Stimulated activated naive CD4-positive, alpha-beta T cell treated with Interleukin-2 at 50 U/mL for 16 hours (primary cell): ENCODE results near the gene SMIM43.
"Not testable (repeated sequence)": the region's sequence is repeated elsewhere in the genome, so short reads cannot be mapped to it uniquely, and the experiment has no call there.

Source experiments
- DNase-seq: peaks from one replicate; lab custom pipeline; 2025; lab: John Stamatoyannopoulos, UW

SMIM43 gene

DNA sequence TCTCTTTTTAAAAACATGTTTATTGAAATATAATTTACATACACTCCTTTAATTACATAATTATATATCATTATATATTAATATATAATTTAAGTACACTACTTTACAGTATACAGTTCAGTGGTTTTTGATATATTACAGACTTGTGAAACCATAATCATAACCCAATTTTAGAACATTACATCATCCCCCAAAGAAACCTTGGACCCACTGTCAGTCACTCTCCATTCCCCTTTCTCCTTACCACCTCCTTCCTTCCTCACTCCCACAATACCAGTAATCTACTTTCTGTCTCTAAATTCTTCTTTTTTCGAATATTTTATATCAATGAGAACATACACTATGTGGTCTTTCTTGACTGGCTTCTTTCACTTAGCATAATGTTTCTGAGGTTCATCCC is 18.2 kb upstream of the SMIM43 start:
- no peak for DNase-seq

- no peak for DNase-seq
Observed at GRCh38 chr4:121778991-121779628, 14.1 kb upstream of the SMIM43 start.

DNA sequence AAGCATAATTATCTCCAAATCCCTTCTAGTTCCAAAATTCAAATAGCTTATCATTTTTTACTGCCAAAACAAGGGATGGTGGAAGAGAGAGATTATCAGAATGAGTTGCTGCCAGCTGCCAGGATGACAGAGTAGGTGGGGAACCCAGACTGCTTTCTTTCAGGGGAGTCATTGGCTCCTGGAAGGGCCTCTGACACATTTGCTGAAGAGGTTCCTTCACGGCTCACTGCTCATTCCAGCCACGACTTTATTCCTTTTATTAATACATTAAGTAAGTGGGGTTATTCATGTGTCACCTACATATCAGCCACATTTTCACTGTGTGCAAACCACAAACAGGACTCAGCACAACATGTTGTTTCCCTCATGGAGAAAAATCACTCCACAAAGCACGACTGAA is 12.7 kb upstream of the SMIM43 start:
- DNase-seq, result no peak

- no peak for DNase-seq
Observed at GRCh38 chr4:121776610-121777401, 11.8 kb upstream of the SMIM43 start.

DNA sequence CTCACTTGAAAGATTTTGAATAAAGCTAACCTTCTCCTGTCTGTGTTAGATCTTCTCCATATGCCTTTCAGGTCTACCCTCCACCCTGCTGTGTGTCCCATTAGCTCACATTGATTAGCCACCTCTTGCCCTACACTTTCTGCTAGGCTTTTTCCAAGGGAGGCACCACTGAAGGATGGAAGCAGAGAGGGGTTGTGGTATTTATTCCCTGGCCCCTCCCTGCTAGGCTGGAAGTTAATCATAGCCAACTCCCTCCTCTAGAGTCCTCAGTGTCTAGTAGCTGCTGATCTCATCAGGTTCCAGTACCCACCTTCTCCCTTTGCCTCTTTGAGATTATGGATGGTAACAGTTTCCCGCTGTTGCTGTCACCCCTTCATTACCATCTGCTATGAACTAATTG is 8.9 kb upstream of the SMIM43 start:
- DNase-seq, result no peak

DNA sequence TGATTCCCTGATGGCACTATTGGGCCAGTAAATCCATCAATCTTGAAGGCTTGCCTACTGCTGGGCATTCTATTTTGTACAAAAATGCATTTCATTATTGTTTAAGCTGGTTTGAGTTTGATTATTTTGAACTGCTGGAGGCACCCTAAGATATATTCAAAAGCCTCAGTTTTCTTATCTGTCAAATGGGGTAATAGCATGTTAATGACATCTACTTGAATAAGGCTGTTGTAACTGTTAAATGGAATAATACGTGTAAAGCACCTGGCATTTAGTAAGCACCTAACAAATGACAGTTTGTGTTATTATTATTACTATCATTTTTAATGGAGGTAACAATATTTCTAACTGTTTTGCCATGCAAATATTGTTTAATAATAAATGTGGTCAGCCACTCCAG is 6.9 kb upstream of the SMIM43 start:
- DNase-seq, result no peak

DNA sequence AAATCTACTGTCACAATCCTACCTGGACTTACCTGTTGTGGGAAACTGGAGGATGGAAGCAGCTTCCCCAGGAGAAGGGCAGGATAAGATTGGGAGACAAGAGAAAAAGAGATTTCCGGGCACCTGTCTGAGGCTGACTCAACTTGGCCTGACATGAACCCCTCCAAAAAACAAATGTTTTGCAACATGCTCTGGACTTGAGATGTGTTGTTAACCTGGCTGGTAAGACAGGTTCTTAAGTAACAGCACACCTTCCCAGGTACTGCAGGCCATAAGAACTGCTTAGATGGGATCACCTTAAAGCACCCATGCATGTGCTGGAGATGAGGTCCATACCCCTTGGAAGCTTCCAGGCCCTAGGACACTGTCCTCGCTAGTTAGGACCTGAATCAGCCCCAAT is 4.4 kb upstream of the SMIM43 start:
- no peak for DNase-seq

DNA sequence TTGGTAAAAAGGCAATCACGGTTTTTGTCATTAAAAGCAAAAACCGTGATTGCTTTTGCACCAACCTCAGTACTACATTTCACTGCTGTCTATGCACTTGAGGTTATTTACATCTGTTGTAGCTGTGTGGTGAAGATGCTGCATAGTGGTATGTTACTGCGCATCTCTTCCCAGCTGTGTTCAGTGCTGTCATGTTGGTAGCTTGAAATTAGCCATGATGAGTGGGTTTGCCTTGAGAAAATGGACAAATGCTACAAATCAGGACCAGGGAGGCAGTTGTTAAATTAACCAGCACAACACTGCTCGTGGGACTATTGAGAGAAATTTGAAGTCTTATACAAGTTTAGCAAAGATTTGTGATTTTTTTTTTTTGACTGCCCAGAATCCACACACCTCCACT is 2.2 kb upstream of the SMIM43 start:
- no peak for DNase-seq

DNA sequence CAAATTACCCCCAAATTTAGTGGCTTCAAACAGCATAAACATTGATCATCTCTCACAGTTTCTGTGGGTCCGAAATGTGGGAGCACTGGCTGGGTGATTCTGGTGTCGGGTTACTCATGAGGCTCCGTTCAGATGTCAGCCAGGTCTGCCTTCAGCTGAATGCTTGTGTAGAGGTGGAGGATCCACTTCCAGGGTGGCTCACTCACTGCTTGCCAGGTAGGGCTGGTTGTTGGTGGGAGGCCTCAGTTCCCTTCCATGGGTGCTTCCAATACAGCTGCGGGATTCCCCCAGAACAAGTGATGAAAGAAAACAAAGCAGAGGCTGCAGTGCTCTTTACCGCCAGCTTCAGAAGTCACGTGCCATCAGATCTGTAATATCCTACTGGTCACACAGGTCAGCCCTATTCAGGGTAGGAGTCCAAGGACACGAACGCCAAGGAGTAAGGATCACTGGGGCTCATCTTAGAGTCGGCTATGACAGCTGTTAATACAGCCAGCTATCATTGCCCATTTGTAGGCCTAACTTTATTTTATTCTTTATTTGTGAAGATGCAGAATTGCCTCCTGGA is 1.1 kb upstream of the SMIM43 start:
- no peak for DNase-seq

DNA sequence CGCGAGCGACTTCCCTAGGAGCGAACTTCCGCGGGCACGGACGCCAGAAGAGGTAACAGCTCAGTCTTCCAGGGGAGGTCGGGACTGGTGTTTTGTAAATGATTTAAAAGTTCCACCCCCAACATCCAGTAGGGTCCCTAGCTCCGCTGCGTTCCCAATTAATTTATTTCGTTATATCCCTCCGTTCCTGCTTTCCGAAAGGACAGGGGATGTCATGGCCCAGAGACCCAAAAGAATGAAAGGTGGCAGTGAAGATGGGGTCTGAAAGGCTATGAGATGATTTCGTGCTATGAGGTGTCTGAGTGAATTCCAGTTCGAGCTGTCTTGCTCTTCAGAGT is 373 bp upstream of the SMIM43 start:
- DNase-seq, result no peak

GRCh38 chr4:121764303-121764701 is 662 bp downstream of the SMIM43 start:
- DNase-seq, result no peak

- DNase-seq, result no peak
Observed at GRCh38 chr4:121760205-121760604, 4.8 kb downstream of the SMIM43 start.

DNA sequence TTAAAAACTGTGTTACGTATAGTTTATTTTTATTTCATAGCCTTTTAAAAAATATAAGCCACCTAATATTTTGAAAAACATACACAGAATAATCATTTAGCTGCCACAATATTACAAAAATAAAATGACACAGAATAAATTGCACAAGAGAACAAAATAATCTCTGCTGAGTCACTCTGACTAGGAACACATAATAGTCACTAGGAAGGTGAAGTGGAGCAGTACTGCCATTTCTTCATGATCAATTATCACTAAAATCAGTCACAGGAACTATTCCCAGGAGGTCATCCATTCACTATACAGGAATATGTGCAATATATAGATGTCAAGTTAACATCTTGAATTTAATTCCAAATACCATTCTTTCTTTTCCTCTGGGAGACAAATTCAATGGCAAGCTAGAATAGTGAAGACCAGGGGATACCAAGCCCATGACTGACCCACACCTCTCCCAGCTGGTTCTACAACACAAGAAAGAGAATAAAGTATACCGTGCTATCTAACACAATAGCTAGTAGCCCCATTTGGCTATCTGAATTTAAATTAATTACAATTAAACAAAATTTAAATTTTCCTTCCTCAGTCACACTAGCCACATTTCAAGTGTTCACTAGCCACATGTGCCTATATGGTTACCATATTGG is 5.9 kb downstream of the SMIM43 start:
- no peak for DNase-seq

GRCh38 chr4:121752142-121752541 is 12.8 kb downstream of the SMIM43 start:
- DNase-seq, result not testable (repeated sequence)

GRCh38 chr4:121749225-121749624 is 15.7 kb downstream of the SMIM43 start:
- no peak for DNase-seq

DNA sequence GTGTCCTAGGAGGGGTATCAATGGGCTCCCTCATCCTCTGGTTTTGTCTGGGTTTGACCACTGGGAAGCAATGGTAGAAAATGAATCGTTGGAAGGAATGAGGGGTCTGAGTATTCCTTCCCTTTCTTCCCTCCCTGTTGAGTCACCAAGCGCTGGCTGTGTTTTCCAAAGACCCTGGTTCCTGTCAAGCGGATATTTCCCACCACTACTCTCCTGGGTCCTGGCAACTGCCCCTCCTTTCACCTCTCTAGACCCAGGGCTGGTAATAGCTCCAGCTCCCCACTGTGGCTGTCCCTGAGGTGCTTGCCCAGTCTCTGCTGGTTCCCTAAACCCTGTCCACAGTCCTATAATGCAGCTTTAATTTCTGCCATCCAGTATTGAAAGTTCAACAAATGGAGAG is 22.2 kb downstream of the SMIM43 start:
- no peak for DNase-seq

DNA sequence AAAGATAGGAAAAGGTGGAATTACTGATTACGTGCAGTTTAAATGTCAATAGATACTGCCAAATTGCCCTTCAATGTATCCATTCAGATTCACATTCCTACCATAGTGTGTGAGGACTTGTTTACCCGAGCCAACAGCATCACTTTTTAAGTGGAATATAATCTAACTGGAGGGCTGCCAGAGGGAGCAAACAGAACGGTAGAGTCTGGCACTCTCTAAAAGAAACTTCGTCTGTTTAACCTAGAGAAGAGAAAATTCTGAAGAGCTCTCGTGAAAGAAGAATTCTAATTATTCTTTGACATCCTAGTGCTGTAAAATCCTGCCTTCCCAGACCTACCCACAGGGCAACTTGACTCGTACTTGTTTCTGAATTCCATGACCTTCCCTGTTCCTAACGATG is 23.2 kb downstream of the SMIM43 start:
- DNase-seq, result no peak

- DNase-seq, result no peak
Observed at GRCh38 chr4:121740796-121741409, 24.1 kb downstream of the SMIM43 start.

- DNase-seq, result no peak
Observed at GRCh38 chr4:121739575-121739974, 25.4 kb downstream of the SMIM43 start.

DNA sequence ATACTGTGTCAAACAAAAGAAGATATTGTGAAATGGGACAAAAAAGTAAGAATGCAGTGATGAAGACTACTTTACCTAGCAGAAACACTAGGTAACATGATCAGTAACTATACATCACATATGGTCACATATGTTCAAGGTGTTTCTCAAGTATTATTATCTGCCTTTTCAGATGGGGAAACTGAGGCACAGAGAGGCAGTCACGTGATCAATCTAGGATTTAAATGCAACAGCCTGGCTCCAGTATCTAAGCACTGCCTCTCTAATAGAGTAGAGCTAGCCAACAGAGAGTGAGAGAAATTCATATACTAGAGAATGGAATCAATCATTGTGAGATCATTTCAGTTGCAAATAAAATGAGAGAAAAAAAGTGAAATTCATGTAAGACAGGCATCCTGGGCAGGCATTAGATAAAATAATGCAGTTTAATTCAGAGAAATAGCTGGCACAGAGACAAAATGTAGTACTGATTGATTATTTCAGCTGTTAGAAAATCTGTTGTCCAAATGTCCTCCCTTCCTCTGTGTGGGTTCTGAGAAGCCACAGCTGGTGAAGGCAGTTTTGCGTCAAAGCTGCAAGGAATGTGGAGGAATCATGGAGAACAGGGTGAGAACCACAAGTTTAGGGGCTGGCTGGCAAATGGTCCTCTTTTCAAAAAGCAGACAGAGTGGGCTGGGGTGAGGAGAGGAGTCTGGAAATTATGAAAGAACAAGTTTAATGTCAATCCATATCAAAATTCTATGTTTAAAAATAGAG is 26.0 kb downstream of the SMIM43 start:
- no peak for DNase-seq

DNA sequence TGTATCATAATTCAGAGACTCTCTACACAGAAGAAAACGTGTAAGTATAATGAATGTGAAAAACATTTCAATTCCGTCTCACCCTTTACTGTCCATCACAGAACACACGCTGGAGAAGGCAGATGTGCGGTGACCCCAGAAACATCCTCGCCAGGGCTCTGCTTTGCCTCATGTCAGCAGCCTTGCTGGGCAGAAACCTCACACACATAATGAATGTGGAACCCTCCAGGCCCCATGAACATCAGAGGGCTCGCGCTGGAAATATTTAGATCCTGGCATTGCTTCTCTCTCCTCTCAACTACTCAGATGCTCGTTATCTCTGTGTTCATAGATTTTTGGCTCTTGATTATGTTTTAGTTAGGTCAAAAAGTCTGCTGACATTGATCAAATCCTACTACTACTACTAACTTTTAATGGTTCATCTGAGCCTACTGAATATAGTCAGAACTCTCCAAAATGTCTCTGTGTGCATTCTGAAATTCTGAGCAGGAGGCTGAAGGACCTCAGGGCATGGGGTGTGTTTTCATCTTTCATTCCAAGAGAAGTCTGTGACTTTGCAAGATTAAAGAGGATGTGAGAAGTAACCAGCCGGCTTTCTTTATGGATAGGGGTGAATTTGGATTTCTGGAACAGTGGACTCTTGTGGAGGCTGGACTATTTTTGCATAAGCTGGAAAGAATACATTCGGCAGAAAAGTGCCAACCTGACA is 27.0 kb downstream of the SMIM43 start:
- no peak for DNase-seq
